ENCODE results near the gene C1orf122. TPM values are rescaled to one million over a fixed set of nuclear protein-coding genes. Genes with fewer than 3 reads are reported as not detected.

C1orf122 gene
- 14.5 and 26.4 TPM in 2 replicates for total RNA-seq

DNA sequence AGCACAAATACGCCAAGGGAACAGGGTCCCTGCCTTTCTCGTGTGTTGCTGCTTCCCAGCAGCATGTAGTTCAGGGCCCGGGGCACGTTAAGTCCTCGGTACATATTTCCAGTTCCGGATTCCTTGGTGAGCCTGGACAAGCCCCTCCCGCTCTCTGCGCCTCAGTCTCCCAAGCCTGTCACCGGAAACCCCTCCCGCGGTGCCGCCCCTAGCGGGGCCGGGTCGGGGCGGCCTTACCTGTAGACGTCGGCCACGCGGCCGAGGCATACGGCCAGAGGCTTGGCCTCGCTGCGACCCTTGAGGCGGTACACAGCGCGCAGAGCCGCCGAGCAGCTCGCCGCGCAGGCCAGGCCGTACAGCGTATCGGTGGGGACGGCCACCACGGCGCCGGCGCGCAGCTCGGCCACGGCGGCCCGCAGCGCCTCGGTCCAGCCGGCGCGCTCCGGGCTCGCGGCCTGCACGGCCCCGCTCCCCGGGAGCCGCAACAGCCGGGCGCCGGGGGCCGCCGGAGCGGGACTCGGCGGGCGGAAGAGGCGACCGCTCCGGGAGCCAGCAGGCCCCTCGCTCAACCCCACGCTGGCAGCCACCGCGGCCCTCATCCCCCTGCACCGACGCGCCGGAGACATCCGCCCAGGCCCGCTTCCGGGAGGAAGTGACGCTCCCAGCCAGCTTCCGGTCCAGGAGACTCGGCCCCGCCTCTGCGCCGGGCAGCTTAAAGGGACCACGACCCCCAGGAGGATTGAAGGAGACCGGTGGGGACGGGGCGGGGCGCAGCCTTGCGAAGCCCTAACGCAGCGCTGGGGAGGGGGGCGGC lies at the start of gene C1orf122, which contains the start of gene YRDC:
C1orf122 (plus strand) TSS at position 236 of the 814 bp plus-strand sequence. CDS start 615 bp downstream, outside the sequence.
YRDC (minus strand) TSS at position 654 of the 814 bp plus-strand sequence; CDS start at position 626, 28 bp downstream.

DNA sequence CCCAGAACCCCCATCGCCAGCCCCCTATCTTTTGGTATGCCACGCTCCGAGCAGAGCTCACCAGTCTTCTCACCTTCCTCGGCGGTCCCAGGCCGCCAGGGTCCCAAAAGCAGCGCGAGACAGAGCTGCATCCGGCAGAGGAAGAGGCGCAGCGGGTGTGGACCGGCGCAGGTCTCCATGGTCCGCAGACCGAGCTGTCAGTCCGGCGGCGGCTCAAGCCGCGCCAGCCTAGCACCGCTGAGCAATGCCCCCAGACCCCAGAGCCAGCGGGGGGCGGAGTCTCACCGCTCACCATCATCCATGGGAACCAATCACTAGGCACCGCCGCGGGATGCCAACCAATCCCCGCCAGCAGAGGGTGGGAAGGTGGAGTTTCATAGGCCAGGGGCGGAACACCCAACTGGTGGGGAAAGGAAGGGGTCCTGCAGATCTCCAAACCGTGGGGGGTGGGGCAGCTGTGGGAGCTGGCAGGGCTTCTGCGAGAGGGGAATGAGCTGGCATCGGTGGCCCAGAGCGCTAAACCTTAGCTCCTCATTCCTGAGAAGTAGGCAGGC lies 42.6 kb upstream of the C1orf122 start, which contains the start of gene EPHA10:
EPHA10 (minus strand) TSS at position 233 of the 554 bp plus-strand sequence; CDS start at position 179, 54 bp downstream.

DNA sequence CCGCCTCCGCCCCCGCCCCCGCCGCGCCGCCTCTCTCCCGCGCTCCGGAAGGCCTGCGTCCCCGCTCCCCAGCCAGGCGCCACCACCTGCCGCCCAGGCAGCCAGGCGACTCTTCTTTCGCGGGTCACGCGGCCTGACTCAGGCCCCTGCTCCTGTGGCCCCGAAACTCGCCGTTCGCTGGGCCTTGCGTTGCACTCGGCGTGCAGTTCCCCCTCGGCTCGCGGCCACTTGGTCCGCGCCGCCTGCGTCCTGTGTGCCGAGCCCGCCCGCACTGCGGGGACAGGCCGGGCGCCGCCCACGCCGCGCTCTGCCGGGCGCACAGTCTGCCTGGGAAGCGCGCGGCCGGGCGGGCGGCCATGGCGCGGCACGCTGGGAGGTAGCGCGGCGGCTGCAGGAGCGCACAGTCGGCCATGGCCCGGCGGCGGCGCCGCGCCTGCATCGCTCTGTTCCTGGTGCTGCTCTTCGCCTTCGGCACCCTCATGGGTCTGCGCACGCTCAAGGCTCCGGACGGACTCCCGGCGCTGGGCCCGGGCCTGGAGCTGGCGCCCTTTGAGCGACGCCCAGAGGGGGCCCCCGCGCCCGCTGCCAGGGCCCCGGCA lies 13.7 kb upstream of the C1orf122 start, which contains the start of gene MANEAL:
MANEAL (plus strand) TSS at position 75 of the 599 bp plus-strand sequence; CDS start at position 411, 336 bp downstream.

Other genes with a start within 250 kb of the C1orf122 start
- gene GNL2, start 211.9 kb upstream of the C1orf122 start, total RNA-seq: 45.9 and 48.6 TPM in 2 replicates
- not detected in 2 replicates for gene RSPO1, start 172.9 kb upstream of the C1orf122 start, total RNA-seq
- gene CDCA8, start 115.3 kb upstream of the C1orf122 start, total RNA-seq: 2.7 and 7.9 TPM in 2 replicates
- gene EPHA10, start 42.7 kb upstream of the C1orf122 start, total RNA-seq: under 0.01 TPM in 1 of 2 replicates, not detected in the other
- 0.98 and 2.0 TPM in 2 replicates for gene MANEAL, start 13.9 kb upstream of the C1orf122 start, total RNA-seq
- gene YRDC, start 418 bp downstream of the C1orf122 start, total RNA-seq: 5.1 and 10.7 TPM in 2 replicates
- gene MTF1, start 51.8 kb downstream of the C1orf122 start, total RNA-seq: 2.6 and 3.5 TPM in 2 replicates
- 20.8 and 31.0 TPM in 2 replicates for gene INPP5B, start 139.3 kb downstream of the C1orf122 start, total RNA-seq
- 58.9 and 65.2 TPM in 2 replicates for gene SF3A3, start 182.2 kb downstream of the C1orf122 start, total RNA-seq
- gene FHL3, start 197.7 kb downstream of the C1orf122 start, total RNA-seq: 14.1 and 30.0 TPM in 2 replicates
- 16.9 and 33.0 TPM in 2 replicates for gene UTP11, start 204.9 kb downstream of the C1orf122 start, total RNA-seq
- 31.9 and 40.8 TPM in 2 replicates for gene POU3F1, start 239.0 kb downstream of the C1orf122 start, total RNA-seq

All from placental epithelial cell (primary cell).